GM18861 (cell line): Measurements from ENCODE around the gene TFEB.

Source experiments
- ATAC-seq: cut with Tn5 transposase; IDR thresholded peaks from one replicate; pipeline ENCODE4 v1.9.1; 2021; ENCODE audit not compliant: unreplicated experiment

The TFEB gene

GRCh38 chr6:41724586-41725501, 10.6 kb downstream of the TFEB start:
- ATAC-seq: no peak

- ATAC-seq: no peak
These were observed 11.2 kb downstream of the TFEB start for GRCh38 chr6:41724228-41724580.

- ATAC-seq: peak; percentile 62
These were observed 11.7 kb downstream of the TFEB start for GRCh38 chr6:41723530-41724227.

GRCh38 chr6:41722969-41723529, 12.4 kb downstream of the TFEB start:
- ATAC-seq: no peak

GRCh38 chr6:41721414-41721813, 14.0 kb downstream of the TFEB start:
- ATAC-seq: no peak

- ATAC-seq: no peak
These were observed 14.6 kb downstream of the TFEB start for GRCh38 chr6:41720783-41721182.

GRCh38 chr6:41720262-41720620, 15.2 kb downstream of the TFEB start:
- no peak for ATAC-seq

GRCh38 chr6:41719436-41720261, 15.8 kb downstream of the TFEB start:
- ATAC-seq: no peak

- no peak for ATAC-seq
These were observed 16.6 kb downstream of the TFEB start for GRCh38 chr6:41718828-41719227.

- no peak for ATAC-seq
These were observed 18.0 kb downstream of the TFEB start for GRCh38 chr6:41717392-41717736.

GRCh38 chr6:41716516-41717391, 18.7 kb downstream of the TFEB start:
- ATAC-seq: no peak

GRCh38 chr6:41715795-41716515, 19.5 kb downstream of the TFEB start:
- ATAC-seq: no peak

- ATAC-seq: no peak
These were observed 20.7 kb downstream of the TFEB start for GRCh38 chr6:41714556-41715273.

GRCh38 chr6:41713650-41714291, 21.6 kb downstream of the TFEB start:
- ATAC-seq: peak; percentile 52

- ATAC-seq: peak; percentile 7
These were observed 22.2 kb downstream of the TFEB start for GRCh38 chr6:41713159-41713649.

- ATAC-seq: no peak
These were observed 22.7 kb downstream of the TFEB start for GRCh38 chr6:41712651-41713103.

GRCh38 chr6:41711323-41712038, 23.9 kb downstream of the TFEB start:
- no peak for ATAC-seq

GRCh38 chr6:41709375-41709774, 26.0 kb downstream of the TFEB start:
- ATAC-seq: no peak
